ENCODE measurements around the gene KRT83. TPM values are rescaled to one million over a fixed set of nuclear protein-coding genes. Genes with fewer than 3 reads are reported as not detected.

KRT83 gene
- total RNA-seq, 4 donors from 2014 or later, result not detected

GRCh38 chr12:52267266-52267665 lies 53.9 kb downstream of the KRT83 start:
- intact Hi-C loops (cut with DNase I), result no loop called here
- H3K27ac ChIP-seq, result no peak overlapping the region
- no peaks in the 10 kb centered on the region for H3K9me3 ChIP-seq
- H3K27me3 ChIP-seq, result peaks cover 0 to 23% (median 0%) of the 10 kb centered on the region in 4 donors
- H3K36me3 ChIP-seq, result no peaks in the 10 kb centered on the region
- no peak overlapping the region for H3K4me3 ChIP-seq
- no peak for TF ChIP-seq POLR2A (IDR thresholded peaks at IDR 0.05)
- TF ChIP-seq CTCF (IDR thresholded peaks at IDR 0.05), result no peak
- DNase-seq, result no peak
- no CpG with 5 or more reads among the region's 3 CpGs for WGBS, 2 donors
- H3K4me1 ChIP-seq, result no peaks in the 10 kb centered on the region

GRCh38 chr12:52266514-52266913 lies 54.7 kb downstream of the KRT83 start:
- no peak overlapping the region for H3K27ac ChIP-seq
- H3K4me1 ChIP-seq, result no peaks in the 10 kb centered on the region
- 83% methylated on average over 1 of the region's 2 CpGs; no CpG with 5 or more reads in 1 of the 2 donors for WGBS, 2 donors
- no peak for DNase-seq
- TF ChIP-seq CTCF (IDR thresholded peaks at IDR 0.05), result no peak
- no peak for TF ChIP-seq POLR2A (IDR thresholded peaks at IDR 0.05)
- intact Hi-C loops (cut with DNase I), result no loop called here
- H3K9me3 ChIP-seq, result no peaks in the 10 kb centered on the region
- H3K36me3 ChIP-seq, result no peaks in the 10 kb centered on the region
- H3K27me3 ChIP-seq, result peaks cover 0 to 30% (median 0%) of the 10 kb centered on the region in 4 donors
- H3K4me3 ChIP-seq, result no peak overlapping the region

- Histone ChIP-seq H3K36me3 (no peaks in the 10 kb centered on the region), H3K27me3 (peaks cover 0 to 28% (median 2%) of the 10 kb centered on the region in 4 donors), H3K27ac (no peak overlapping the region), H3K4me1 (no peaks in the 10 kb centered on the region), H3K9me3 (no peaks in the 10 kb centered on the region), H3K4me3 (no peak overlapping the region)
- intact Hi-C loops (cut with DNase I), result no loop called here
- no peak for TF ChIP-seq CTCF (IDR thresholded peaks at IDR 0.05)
- no peak for TF ChIP-seq POLR2A (IDR thresholded peaks at IDR 0.05)
- DNase-seq, result no peak
- 74 to 76% methylated on average over 2 of the region's 2 CpGs for WGBS, 2 donors
These were observed 56.8 kb downstream of the KRT83 start for GRCh38 chr12:52264435-52264825.

Other genes with a start within 250 kb of the KRT83 start
- gene SMIM41, start 241.7 kb downstream of the KRT83 start, total RNA-seq, result 1 to 10 TPM in 2 of 4 donors, under 1 TPM in 1, not detected in 1; 0.50 to 5.7 (median 1.8) TPM
- 10 to 100 TPM; 11.4 to 39.6 (median 16.5) TPM for gene KRT80, start 129.4 kb downstream of the KRT83 start, total RNA-seq
- 100 to 1,000 TPM in 1 of 4 donors, 10 to 100 TPM in 3; 18.7 to 118 (median 64.4) TPM for gene KRT7, start 88.2 kb downstream of the KRT83 start, total RNA-seq
- gene KRT86, start 46.8 kb downstream of the KRT83 start, total RNA-seq, result not detected
- gene KRT81, start 29.9 kb downstream of the KRT83 start, total RNA-seq, result not detected
- gene KRT85, start 46.1 kb upstream of the KRT83 start, total RNA-seq, result not detected
- under 1 TPM in 1 of 4 donors, not detected in 3; 0.30 TPM for gene KRT84, start 64.3 kb upstream of the KRT83 start, total RNA-seq
- not detected for gene KRT82, start 84.9 kb upstream of the KRT83 start, total RNA-seq
- gene KRT75, start 113.0 kb upstream of the KRT83 start, total RNA-seq, result under 1 TPM in 1 of 4 donors, not detected in 3; 0.44 TPM
- gene KRT6B, start 130.7 kb upstream of the KRT83 start, total RNA-seq, result 1,000 to 10,000 TPM in 3 of 4 donors, 100 to 1,000 TPM in 1; 308 to 3,585 (median 1,609) TPM
- 1,000 to 10,000 TPM in 3 of 4 donors, 10 to 100 TPM in 1; 99.0 to 3,532 (median 1,742) TPM for gene KRT6C, start 152.4 kb upstream of the KRT83 start, total RNA-seq
- gene KRT6A, start 171.9 kb upstream of the KRT83 start, total RNA-seq, result over 10,000 TPM in 3 of 4 donors, 1,000 to 10,000 TPM in 1; 1,263 to 22,053 (median 17,717) TPM
- gene KRT5, start 199.0 kb upstream of the KRT83 start, total RNA-seq, result over 10,000 TPM in 1 of 4 donors, 1,000 to 10,000 TPM in 3; 7,921 to 12,107 (median 9,375) TPM
- gene KRT71, start 231.7 kb upstream of the KRT83 start, total RNA-seq, result not detected